ENCODE results near the gene CRYZL1. TPM values are rescaled to one million over a fixed set of nuclear protein-coding genes. Genes with fewer than 3 reads are reported as not detected.

CRYZL1 gene
- total and polyA plus RNA-seq, 2 donors (not counting 1 experiment from before 2014, with no cell fraction given): 30.6 to 60.6 TPM

GRCh38 chr21:33554236-33554981, 87.1 kb downstream of the CRYZL1 start:
- ChIA-PET CTCF (no interaction called here), POLR2A (no interaction called here)
- TF ChIP-seq CTCF (IDR thresholded peaks at IDR 0.05): no peak
- no peak for TF ChIP-seq EZH2 (IDR thresholded peaks at IDR 0.05; ENCODE audit: borderline replicate concordance, insufficient read depth, low read depth, low read length, poor library complexity, severe bottlenecking)
- no peak overlapping the region for H3K4me3 ChIP-seq (ENCODE audit: control extremely low read depth in 1 of 5, extremely low read depth in 1 of 5, insufficient read depth in 1 of 5, low read depth in 2 of 5, low read length in 4 of 5)
- H3K9me3 ChIP-seq (ENCODE audit: control extremely low read depth in 1 of 3, control insufficient read depth in 2 of 3, insufficient read depth in 1 of 3, low read length in 2 of 3): no peaks in the 10 kb centered on the region
- WGBS (ENCODE audit: insufficient coverage): over 99% methylated on average over 16 of the region's 18 CpGs
- H3K4me2 ChIP-seq (replicated peaks; ENCODE audit: low read depth, low read length, poor library complexity, severe bottlenecking): no peak overlapping the region
- no peak overlapping the region for H3K9ac ChIP-seq (ENCODE audit: low read length)
- peaks cover 0 to 6% of the 10 kb centered on the region in 2 donors for H3K4me1 ChIP-seq (ENCODE audit: control insufficient read depth in 2 of 2, insufficient read depth in 2 of 2, low read length in 2 of 2)
- Mint-ChIP-seq H3K9me3 (ENCODE audit: insufficient read depth) (peaks cover 4% of the 10 kb centered on the region), H3K27me3 (no peaks in the 10 kb centered on the region), H3K27ac (no peak overlapping the region), H3K4me3 (no peak overlapping the region), H3K4me1 (peaks cover 27% of the 10 kb centered on the region)
- no peak overlapping the region for H2AFZ ChIP-seq (ENCODE audit: insufficient read depth, low read depth, low read length, poor library complexity, severe bottlenecking)
- peaks cover 96% of the 10 kb centered on the region for H4K20me1 ChIP-seq (ENCODE audit: control insufficient read depth, insufficient read depth, low read length, poor library complexity, severe bottlenecking)
- ATAC-seq (ENCODE audit: low read depth) (no peak), DNase-seq (no peak)
- H3K27ac ChIP-seq (ENCODE audit: low read length in 2 of 2): no peak overlapping the region
- H3K36me3 ChIP-seq (replicated peaks in 1 of 2; ENCODE audit: control extremely low read depth in 1 of 2, control insufficient read depth in 1 of 2, extremely low read depth in 1 of 2, insufficient read depth in 2 of 2, low read length in 1 of 2): peaks cover 40 to 95% of the 10 kb centered on the region in 2 experiments
- intact Hi-C loops (cut with micrococcal nuclease): no loop called here
- H3K79me2 ChIP-seq (ENCODE audit: control insufficient read depth, insufficient read depth, low read length): peaks cover 100% of the 10 kb centered on the region
- H3K27me3 ChIP-seq (replicated peaks in 1 of 4; ENCODE audit: control extremely low read depth in 1 of 4, control insufficient read depth in 3 of 4, insufficient read depth in 4 of 4, low read length in 3 of 4): no peaks in the 10 kb centered on the region

- H3K4me2 ChIP-seq (replicated peaks; ENCODE audit: low read depth, low read length, poor library complexity, severe bottlenecking): no peak overlapping the region
- H3K36me3 ChIP-seq (replicated peaks in 1 of 2; ENCODE audit: control extremely low read depth in 1 of 2, control insufficient read depth in 1 of 2, extremely low read depth in 1 of 2, insufficient read depth in 2 of 2, low read length in 1 of 2): peaks cover 31 to 89% of the 10 kb centered on the region in 2 experiments
- H3K27me3 ChIP-seq (replicated peaks in 1 of 4; ENCODE audit: control extremely low read depth in 1 of 4, control insufficient read depth in 3 of 4, insufficient read depth in 4 of 4, low read length in 3 of 4): no peaks in the 10 kb centered on the region
- H3K79me2 ChIP-seq (ENCODE audit: control insufficient read depth, insufficient read depth, low read length): peaks cover 100% of the 10 kb centered on the region
- H4K20me1 ChIP-seq (ENCODE audit: control insufficient read depth, insufficient read depth, low read length, poor library complexity, severe bottlenecking): peaks cover 92% of the 10 kb centered on the region
- DNase-seq: no peak
- no peak overlapping the region for H2AFZ ChIP-seq (ENCODE audit: insufficient read depth, low read depth, low read length, poor library complexity, severe bottlenecking)
- no peak for ATAC-seq (ENCODE audit: low read depth)
- no peak for TF ChIP-seq EZH2 (IDR thresholded peaks at IDR 0.05; ENCODE audit: borderline replicate concordance, insufficient read depth, low read depth, low read length, poor library complexity, severe bottlenecking)
- TF ChIP-seq CTCF (IDR thresholded peaks at IDR 0.05): no peak
- intact Hi-C loops (cut with micrococcal nuclease): no loop called here
- POLR2A ChIA-PET: no interaction called here
- H3K9ac ChIP-seq (ENCODE audit: low read length): no peak overlapping the region
- H3K4me3 ChIP-seq (ENCODE audit: control extremely low read depth in 1 of 5, extremely low read depth in 1 of 5, insufficient read depth in 1 of 5, low read depth in 2 of 5, low read length in 4 of 5): no peak overlapping the region
- no peak overlapping the region for H3K27ac Mint-ChIP-seq
- WGBS (ENCODE audit: insufficient coverage): 98% methylated on average over 12 of the region's 12 CpGs
- peaks cover 0 to 6% of the 10 kb centered on the region in 2 donors for H3K4me1 ChIP-seq (ENCODE audit: control insufficient read depth in 2 of 2, insufficient read depth in 2 of 2, low read length in 2 of 2)
- H3K9me3 Mint-ChIP-seq (ENCODE audit: insufficient read depth): peaks cover 4% of the 10 kb centered on the region
- H3K27ac ChIP-seq (ENCODE audit: low read length in 2 of 2): no peak overlapping the region
- H3K4me3 Mint-ChIP-seq: no peak overlapping the region
- peaks cover 29% of the 10 kb centered on the region for H3K4me1 Mint-ChIP-seq
- H3K9me3 ChIP-seq (ENCODE audit: control extremely low read depth in 1 of 3, control insufficient read depth in 2 of 3, insufficient read depth in 1 of 3, low read length in 2 of 3): no peaks in the 10 kb centered on the region
- no peaks in the 10 kb centered on the region for H3K27me3 Mint-ChIP-seq
- CTCF ChIA-PET: no interaction called here
These were observed 88.4 kb downstream of the CRYZL1 start for GRCh38 chr21:33552999-33553598.

All from B cell (primary cell).